GM23338 (cell line): Measurements from ENCODE around the gene MAST3. TPM values are rescaled to one million over a fixed set of nuclear protein-coding genes. Genes with fewer than 3 reads are reported as not detected.

ENCODE experiments used
- ATAC-seq: fragments of 200-7000 bp; cut with Tn5 transposase; 3 replicates; pipeline ENCODE4 v1.9.1; 2020
- DNase-seq: peaks from one replicate; pipeline ENCODE4 v3.0.0-alpha.2; 2015; ENCODE audit warnings: low spot score
- H2AFZ ChIP-seq: fragments of 200-600 bp; sonication (generic); 2 replicates; pipeline ENCODE4 v1.8.0; 2016; ENCODE audit warnings: antibody characterized with exemption, mild to moderate bottlenecking, moderate library complexity
- H3F3A ChIP-seq: fragments of 200-600 bp; sonication (generic); replicated peaks from 2 replicates; pipeline ENCODE4 v1.8.0; 2017; ENCODE audit warnings: antibody characterized with exemption, mixed run types, low read depth
- H3K27ac ChIP-seq: fragments of 200-600 bp; sonication (generic); 2 replicates; pipeline ENCODE4 v1.6.1; 2016; ENCODE audit warnings: low read depth
- H3K27me3 ChIP-seq: fragments of 200-600 bp; sonication (generic); 2 replicates; pipeline ENCODE4 v1.8.0; 2016; ENCODE audit warnings: mild to moderate bottlenecking, mixed run types, moderate library complexity; ENCODE audit not compliant: insufficient read depth
- H3K36me3 ChIP-seq: fragments of 200-600 bp; sonication (generic); 2 replicates; pipeline ENCODE4 v1.8.0; 2016; ENCODE audit warnings: mild to moderate bottlenecking; ENCODE audit not compliant: insufficient read depth
- H3K4me1 ChIP-seq: fragments of 200-600 bp; sonication (generic); 2 replicates; pipeline ENCODE4 v1.8.0; 2016; ENCODE audit warnings: mild to moderate bottlenecking, moderate library complexity; ENCODE audit not compliant: insufficient read depth
- H3K4me2 ChIP-seq: fragments of 200-600 bp; sonication (generic); 2 replicates; pipeline ENCODE4 v1.7.1; 2017; ENCODE audit warnings: mixed run types
- H3K4me3 ChIP-seq: fragments of 200-600 bp; sonication (generic); 2 replicates; pipeline ENCODE4 v1.6.1; 2016; ENCODE audit warnings: mixed run types
- H3K79me2 ChIP-seq: fragments of 200-600 bp; sonication (generic); replicated peaks from 2 replicates; pipeline ENCODE4 v1.8.0; 2017; ENCODE audit warnings: mild to moderate bottlenecking; ENCODE audit not compliant: insufficient read depth
- H3K9me2 ChIP-seq: fragments of 200-600 bp; sonication (generic); 2 replicates; pipeline ENCODE4 v1.8.0; 2017; ENCODE audit not compliant: insufficient read depth
- H4K20me1 ChIP-seq: fragments of 200-600 bp; sonication (generic); replicated peaks from 2 replicates; pipeline ENCODE4 v1.8.0; 2017; ENCODE audit warnings: mild to moderate bottlenecking; ENCODE audit not compliant: insufficient read depth
- H3K27ac Mint-ChIP-seq: 2 replicates; pipeline ENCODE4 v1.8.0; 2020; ENCODE audit warnings: inconsistent platforms, mild to moderate bottlenecking, moderate library complexity, mixed read lengths
- H3K27me3 Mint-ChIP-seq: 3 replicates; pipeline ENCODE4 v1.8.0; 2022; ENCODE audit warnings: low read depth, mild to moderate bottlenecking, moderate library complexity, mixed read lengths, inconsistent platforms; ENCODE audit not compliant: insufficient read depth, poor library complexity
- H3K36me3 Mint-ChIP-seq: 3 replicates; pipeline ENCODE4 v1.8.0; 2021; ENCODE audit warnings: low read depth, mild to moderate bottlenecking, inconsistent platforms, moderate library complexity, mixed read lengths
- H3K4me1 Mint-ChIP-seq: 3 replicates; pipeline ENCODE4 v1.8.0; 2020; ENCODE audit warnings: mild to moderate bottlenecking, inconsistent platforms, mixed read lengths
- H3K4me3 Mint-ChIP-seq: 3 replicates; pipeline ENCODE4 v1.8.0; 2021; ENCODE audit warnings: moderate library complexity, mild to moderate bottlenecking, inconsistent platforms, mixed read lengths
- H3K9me3 Mint-ChIP-seq: 3 replicates; pipeline ENCODE4 v1.8.0; 2020; ENCODE audit warnings: moderate library complexity, mild to moderate bottlenecking, inconsistent platforms, mixed read lengths
- CREB1 ChIP-seq: fragments of 250-450 bp; sonication (Bioruptor Pico); IDR thresholded peaks from 2 replicates; pipeline ENCODE4 v1.5.0; 2020; ENCODE audit warnings: low read depth, mild to moderate bottlenecking, moderate library complexity
- CTCF ChIP-seq, 2 experiments: fragments of 200-600 bp in 1 of 2; sonication (generic) in 1 of 2; conservative IDR thresholded peaks; 2 replicates each; pipeline versions ENCODE4 v1.5.1 to v1.6.1; 2016 to 2017; ENCODE audit warnings: antibody characterized with exemption in 2 of 2, low read depth in 2 of 2, mild to moderate bottlenecking in 2 of 2, moderate library complexity in 1 of 2
- EZH2phosphoT487 ChIP-seq: fragments of 200-600 bp; sonication (generic); IDR thresholded peaks from one replicate; pipeline ENCODE4 v1.8.1; 2018; ENCODE audit warnings: antibody characterized with exemption; ENCODE audit not compliant: unreplicated experiment
- JUNB ChIP-seq: IDR thresholded peaks from one replicate; pipeline ENCODE4 v1.6.1; 2016; ENCODE audit warnings: antibody characterized with exemption; ENCODE audit not compliant: unreplicated experiment
- NANOG ChIP-seq: IDR thresholded peaks from 2 replicates; pipeline ENCODE4 v1.6.1; 2016; ENCODE audit warnings: antibody characterized with exemption, borderline replicate concordance
- POLR2AphosphoS5 ChIP-seq: IDR thresholded peaks from 2 replicates; pipeline ENCODE4 v1.6.1; 2016; ENCODE audit warnings: antibody characterized with exemption, low read depth
- REST ChIP-seq: IDR thresholded peaks from one replicate; pipeline ENCODE4 v1.6.1; 2018; ENCODE audit warnings: antibody characterized with exemption; ENCODE audit not compliant: unreplicated experiment
- ZNF331 ChIP-seq: fragments of 250-450 bp; sonication (Bioruptor Pico); IDR thresholded peaks from 2 replicates; pipeline ENCODE4 v1.5.0; 2020; ENCODE audit warnings: low read depth, mild to moderate bottlenecking, moderate library complexity
- ZNF462 ChIP-seq: fragments of 250-450 bp; sonication (Bioruptor Pico); IDR thresholded peaks from 2 replicates; pipeline ENCODE4 v1.5.0; 2020; ENCODE audit warnings: mild to moderate bottlenecking, moderate library complexity
- polyA plus RNA-seq: library from polyadenylated mRNA; unstranded; fragments of >200 nt; fragmentation: Nextera tagmentation; extraction: Ambion mirVana; gene quantifications from 2 replicates; pipeline ENCODE4 v1.2.1, GENCODE V29; 2016
- total RNA-seq: library from RNA; depleted of rRNA; stranded (reverse); fragments of >200 nt; shearing (Covaris generic); gene quantifications from 2 replicates; pipeline ENCODE4 v1.2.3, GENCODE V29; 2014
- TF ChIP-seq, protein P1 (sequence below): IDR thresholded peaks from 2 replicates; pipeline ENCODE4 v1.6.1; 2016; ENCODE audit warnings: antibody characterized with exemption

The MAST3 gene
- total and polyA plus RNA-seq, 2 experiments from 2014 or later, result 5.6 to 8.8 TPM

DNA sequence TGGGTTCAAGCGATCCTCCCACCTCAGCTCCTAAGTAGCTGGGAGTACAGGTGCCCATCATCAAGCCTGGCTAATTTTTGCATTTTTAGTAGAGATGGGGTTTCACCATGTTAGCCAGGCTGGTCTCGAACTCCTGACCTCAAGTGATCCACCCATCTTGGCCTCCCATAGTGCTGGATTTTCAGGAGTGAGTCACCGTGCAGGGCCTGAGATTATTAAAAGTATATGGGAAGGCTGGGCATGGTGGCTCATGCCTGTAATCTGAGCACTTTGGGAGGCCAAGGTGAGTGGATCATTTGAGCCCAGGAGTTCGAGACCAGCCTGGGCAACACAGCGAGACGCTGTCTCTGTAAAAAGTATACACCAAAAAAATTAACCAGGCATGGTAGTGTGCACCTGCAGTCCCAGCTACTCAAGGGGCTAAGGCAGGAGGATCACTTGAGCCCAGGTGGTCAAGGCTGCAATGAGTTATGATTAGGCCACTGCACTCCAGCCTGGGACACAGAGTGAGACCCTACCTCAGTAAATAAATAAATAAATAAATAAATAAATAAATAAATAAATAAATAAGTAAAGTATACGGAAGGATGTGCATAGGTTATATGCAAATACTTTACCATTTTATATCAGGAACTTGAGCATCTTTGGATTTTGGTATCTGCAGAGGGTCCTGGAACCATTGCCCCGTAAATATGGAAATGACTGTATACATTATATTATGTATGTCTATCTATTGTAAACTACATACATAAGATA is 11.7 kb upstream of the MAST3 start:
- TF ChIP-seq CTCF (conservative IDR thresholded peaks at IDR 0.05; ENCODE audit: low read depth in 2 of 2) (no peak), JUNB (no peak), ZNF462 (CRISPR knock-in tag) (no peak), EZH2phosphoT487 (no peak), POLR2AphosphoS5 (no peak), ZNF331 (CRISPR knock-in tag) (no peak), CREB1 (no peak), NANOG (no peak), REST (no peak)
- TF ChIP-seq, protein P1, sequence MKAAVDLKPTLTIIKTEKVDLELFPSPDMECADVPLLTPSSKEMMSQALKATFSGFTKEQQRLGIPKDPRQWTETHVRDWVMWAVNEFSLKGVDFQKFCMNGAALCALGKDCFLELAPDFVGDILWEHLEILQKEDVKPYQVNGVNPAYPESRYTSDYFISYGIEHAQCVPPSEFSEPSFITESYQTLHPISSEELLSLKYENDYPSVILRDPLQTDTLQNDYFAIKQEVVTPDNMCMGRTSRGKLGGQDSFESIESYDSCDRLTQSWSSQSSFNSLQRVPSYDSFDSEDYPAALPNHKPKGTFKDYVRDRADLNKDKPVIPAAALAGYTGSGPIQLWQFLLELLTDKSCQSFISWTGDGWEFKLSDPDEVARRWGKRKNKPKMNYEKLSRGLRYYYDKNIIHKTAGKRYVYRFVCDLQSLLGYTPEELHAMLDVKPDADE, result no peak
- Histone ChIP-seq H3K4me1 (no peaks in the 10 kb centered on the region), H3F3A (no peaks in the 10 kb centered on the region), H3K4me2 (no peak overlapping the region), H3K79me2 (no peaks in the 10 kb centered on the region), H2AFZ (no peak overlapping the region), H3K4me3 (no peak overlapping the region), H3K36me3 (no peaks in the 10 kb centered on the region), H3K27ac (no peak overlapping the region), H4K20me1 (no peaks in the 10 kb centered on the region; the same call in 1 of the 2 replicates), H3K9me2 (peaks cover 3% of the 10 kb centered on the region; the same call in 1 of the 2 replicates), H3K27me3 (no peaks in the 10 kb centered on the region)
- Mint-ChIP-seq H3K4me1 (no peaks in the 10 kb centered on the region), H3K27me3 (peaks cover 13% of the 10 kb centered on the region), H3K4me3 (no peak overlapping the region), H3K36me3 (no peaks in the 10 kb centered on the region; the same call in 2 of the 3 replicates), H3K9me3 (no peaks in the 10 kb centered on the region; the same call in 2 of the 3 replicates), H3K27ac (no peak overlapping the region)
- DNase-seq, result no peak
- ATAC-seq, result no peak
